H1 (cell line): Measurements from ENCODE around the gene BORCS8. TPM values are rescaled to one million over a fixed set of nuclear protein-coding genes. Genes with fewer than 3 reads are reported as not detected.

Source experiments
- CTCF ChIA-PET: fragments of 300-600 bp; sonication (Branson Sonifier 250); formaldehyde crosslinking; loops from one replicate; lab custom pipeline; 2021; ENCODE audit not compliant: partially characterized antibody; lab: Charles Lee
- POLR2A ChIA-PET: fragments of 300-600 bp; sonication (Branson Sonifier 250); formaldehyde crosslinking; loops from one replicate; lab custom pipeline; 2021; ENCODE audit warnings: inconsistent platforms; ENCODE audit not compliant: partially characterized antibody; lab: Charles Lee
- DNase-seq, 2 experiments: peaks; one replicate each; pipeline versions ENCODE4 v3.0.0 to v3.0.0-alpha.2; 2010 to 2022; ENCODE audit warnings: low spot score in 2 of 2, low read depth in 1 of 2, mixed read lengths in 1 of 2
- FAIRE-seq: peaks from 2 replicates; lab custom pipeline; 2011; peaks lifted over from hg19 to GRCh38; lab: Jason Lieb, UNC
- H2AFZ ChIP-seq: 2 replicates; pipeline ENCODE4 v1.8.1; 2012; ENCODE audit warnings: low read length, inconsistent platforms
- H2AK5ac ChIP-seq: 2 replicates; pipeline ENCODE4 v1.6.1; 2013; ENCODE audit warnings: low read depth, low read length
- H2BK120ac ChIP-seq: replicated peaks from 2 replicates; pipeline ENCODE3; 2013; ENCODE audit warnings: low read depth, low read length, inconsistent platforms
- H2BK12ac ChIP-seq: 2 replicates; pipeline ENCODE4 v1.6.1; 2013; ENCODE audit warnings: low read depth, low read length
- H2BK15ac ChIP-seq: 2 replicates; pipeline ENCODE4 v1.6.1; 2013; ENCODE audit warnings: low read length
- H2BK20ac ChIP-seq: 2 replicates; pipeline ENCODE4 v1.6.1; 2013; ENCODE audit warnings: low read length
- H2BK5ac ChIP-seq: 2 replicates; pipeline ENCODE4 v1.6.1; 2013; ENCODE audit warnings: low read depth, low read length
- H3K14ac ChIP-seq: 2 replicates; pipeline ENCODE4 v1.6.1; 2013; ENCODE audit warnings: inconsistent platforms; ENCODE audit not compliant: insufficient read length
- H3K18ac ChIP-seq: 2 replicates; pipeline ENCODE4 v1.6.1; 2013; ENCODE audit warnings: low read length; ENCODE audit errors: extremely low read depth
- H3K23ac ChIP-seq: 2 replicates; pipeline ENCODE4 v1.6.1; 2013; ENCODE audit warnings: inconsistent platforms; ENCODE audit not compliant: insufficient read length
- H3K23me2 ChIP-seq: 2 replicates; pipeline ENCODE4 v1.6.1; 2013; ENCODE audit warnings: low read depth, low read length
- H3K27ac ChIP-seq: 2 replicates; pipeline ENCODE4 v1.6.1; 2011; ENCODE audit warnings: low read depth, low read length, inconsistent platforms
- H3K27me3 ChIP-seq, 4 experiments: replicated peaks in 1 of 4; 1 replicate in 1 of 4; 2 replicates in 3 of 4; pipeline versions ENCODE4 v1.6.1 to v1.8.1; 2011 to 2013; ENCODE audit warnings: low read length in 3 of 4, mild to moderate bottlenecking in 3 of 4, inconsistent platforms in 2 of 4, mixed read lengths in 2 of 4, moderate library complexity in 1 of 4; ENCODE audit not compliant: control insufficient read depth in 3 of 4, insufficient read depth in 3 of 4; ENCODE audit errors: extremely low read depth in 1 of 4
- H3K36me3 ChIP-seq, 4 experiments: 2 replicates each; pipeline versions ENCODE4 v1.6.1 to v1.8.1; 2011 to 2013; ENCODE audit warnings: mild to moderate bottlenecking in 4 of 4, low read length in 3 of 4, moderate library complexity in 2 of 4, control low read depth in 1 of 4, inconsistent platforms in 1 of 4; ENCODE audit not compliant: insufficient read depth in 4 of 4, control insufficient read depth in 2 of 4
- H3K4ac ChIP-seq: replicated peaks from 2 replicates; pipeline ENCODE3; 2013; ENCODE audit warnings: low read length, low read depth, mixed read lengths, inconsistent platforms; ENCODE audit not compliant: insufficient read length
- H3K4me1 ChIP-seq, 4 experiments: replicated peaks in 1 of 4; 1 replicate in 1 of 4; 2 replicates in 3 of 4; pipeline versions ENCODE4 v1.6.1 to v1.8.1; 2011 to 2013; ENCODE audit warnings: low read length in 3 of 4, inconsistent platforms in 2 of 4, mixed read lengths in 1 of 4; ENCODE audit not compliant: insufficient read depth in 4 of 4, control insufficient read depth in 3 of 4
- H3K4me2 ChIP-seq, 2 experiments: 2 replicates each; pipeline versions ENCODE4 v1.6.1 to v1.8.1; 2011 to 2013; ENCODE audit warnings: low read depth in 2 of 2, low read length in 2 of 2, control low read depth in 1 of 2, inconsistent platforms in 1 of 2, mild to moderate bottlenecking in 1 of 2; ENCODE audit not compliant: insufficient read depth in 1 of 2
- H3K4me3 ChIP-seq, 4 experiments: fragments of 200-600, 300-600 bp in 1 of 4; sonication (generic), shearing (Covaris generic), sonication (Bioruptor Twin) in 1 of 4; 2 replicates each; pipeline versions ENCODE4 v1.5.1 to v1.8.1; 2011 to 2016; ENCODE audit warnings: low read length in 4 of 4, low read depth in 3 of 4, control low read depth in 2 of 4, inconsistent platforms in 2 of 4, mild to moderate bottlenecking in 2 of 4, mixed read lengths in 1 of 4, moderate library complexity in 1 of 4; ENCODE audit not compliant: insufficient read depth in 2 of 4; ENCODE audit errors: extremely low read depth in 1 of 4
- H3K56ac ChIP-seq: replicated peaks from 2 replicates; pipeline ENCODE3; 2013; ENCODE audit warnings: low read depth, mild to moderate bottlenecking, mixed read lengths, low read length, inconsistent platforms; ENCODE audit not compliant: insufficient read length
- H3K79me1 ChIP-seq: 2 replicates; pipeline ENCODE4 v1.6.1; 2013; ENCODE audit warnings: low read depth, low read length, control low read depth
- H3K79me2 ChIP-seq, 2 experiments: 2 replicates each; pipeline versions ENCODE4 v1.6.1 to v1.8.1; 2012 to 2013; ENCODE audit warnings: low read length in 2 of 2, mild to moderate bottlenecking in 2 of 2, inconsistent platforms in 1 of 2; ENCODE audit not compliant: insufficient read depth in 2 of 2, control insufficient read depth in 1 of 2
- H3K9ac ChIP-seq, 4 experiments: replicated peaks in 1 of 4; 1 replicate in 1 of 4; 2 replicates in 3 of 4; pipeline versions ENCODE4 v1.6.1 to v1.8.1; 2011 to 2013; ENCODE audit warnings: low read depth in 3 of 4, low read length in 3 of 4, control low read depth in 2 of 4, mild to moderate bottlenecking in 2 of 4, moderate library complexity in 2 of 4, inconsistent platforms in 1 of 4; ENCODE audit errors: extremely low read depth in 1 of 4
- H3K9me3 ChIP-seq, 2 experiments: 2 replicates each; pipeline versions ENCODE4 v1.6.1 to v1.8.1; 2012 to 2013; ENCODE audit warnings: mild to moderate bottlenecking in 2 of 2, moderate library complexity in 2 of 2, control low read depth in 1 of 2, inconsistent platforms in 1 of 2, low read depth in 1 of 2, low read length in 1 of 2, mixed read lengths in 1 of 2; ENCODE audit not compliant: insufficient read depth in 2 of 2
- H4K20me1 ChIP-seq, 2 experiments: replicated peaks in 1 of 2; 2 replicates each; pipeline versions ENCODE3 to v1.8.1; 2011 to 2013; ENCODE audit warnings: inconsistent platforms in 2 of 2, low read length in 2 of 2, mild to moderate bottlenecking in 1 of 2; ENCODE audit not compliant: insufficient read depth in 2 of 2, control insufficient read depth in 1 of 2
- H4K5ac ChIP-seq: 2 replicates; pipeline ENCODE4 v1.6.1; 2013; ENCODE audit warnings: low read length, low read depth, mixed read lengths, inconsistent platforms; ENCODE audit not compliant: insufficient read length
- H4K8ac ChIP-seq: 2 replicates; pipeline ENCODE4 v1.8.0; 2013; ENCODE audit warnings: mild to moderate bottlenecking, moderate library complexity, low read length, inconsistent platforms; ENCODE audit not compliant: insufficient read depth; ENCODE audit errors: extremely low read depth
- H4K91ac ChIP-seq: replicated peaks from 2 replicates; pipeline ENCODE3; 2013; ENCODE audit warnings: low read length, mixed read lengths, inconsistent platforms; ENCODE audit not compliant: insufficient read length
- CBX8 ChIP-seq: fragments of 300-800, 300-1000 bp; sonication (generic); IDR thresholded peaks from 2 replicates; pipeline ENCODE4 v1.7.1; 2016; ENCODE audit warnings: low read depth, low read length, borderline replicate concordance
- WGBS, 2 experiments: shearing (Covaris generic) in 1 of 2; methylation state at CpG; one replicate each; pipeline versions ENCODE4 v1.1.6 to v1.1.7; 2013 to 2015; ENCODE audit warnings: low lambda C conversion rate in 2 of 2, mixed read lengths in 2 of 2, inconsistent platforms in 1 of 2, low coverage in 1 of 2, missing lambda C conversion rate in 1 of 2; ENCODE audit not compliant: insufficient replicate concordance in 2 of 2, insufficient coverage in 1 of 2, insufficient read length in 1 of 2; ENCODE audit errors: extremely low coverage in 1 of 2, missing lambda C conversion rate in 1 of 2; 5-methylcytosine and 5-hydroxymethylcytosine counted together
- polyA plus RNA-seq, 7 experiments: library from polyadenylated mRNA; depleted of rRNA in 3 of 7; stranded (reverse) in 5 of 7; unstranded in 2 of 7; fragments of >200 nt in 5 of 7; fragments of 200-250 nt in 2 of 7; gene quantifications; 1 replicate in 5 of 7; 2 replicates in 1 of 7; 4 replicates in 1 of 7; pipeline versions ENCODE4 v1.2.1 to v1.2.3, GENCODE V29; 2011 to 2013; ENCODE audit warnings: missing spikeins in 2 of 7, mixed read lengths in 2 of 7
- total RNA-seq: library from RNA; stranded (reverse); fragmentation: NEBNext Ultra II Directional; extraction: Animal tissue kit (Norgen Biotek cat#: 25700); gene quantifications from 2 replicates; pipeline ENCODE4 v1.2.1, GENCODE V29; 2021

The BORCS8 gene
- total and polyA plus RNA-seq, 2 of the 8 experiments (the other 6 are each of a cell fraction or from before 2014, with no cell fraction given) = 15.0 to 15.9 TPM

GRCh38 chr19:19159534-19159933, 32.4 kb downstream of the BORCS8 start:
- DNase-seq = no peak
- Histone ChIP-seq H3K23me2 (peaks cover 4% of the 10 kb centered on the region; the same call in 1 of the 2 replicates), H2BK15ac (no peak overlapping the region), H4K20me1 (no peaks in the 10 kb centered on the region), H3K4me1 (peaks cover 0 to 8% (median 5%) of the 10 kb centered on the region in 4 experiments; a peak in 4 of 7 replicates), H3K36me3 (peaks cover 0 to 8% (median 0%) of the 10 kb centered on the region in 4 experiments; a peak in 1 of 8 replicates), H4K8ac (no peak overlapping the region), H2BK120ac (no peak overlapping the region), H2BK20ac (0 out of 2 replicates have a peak overlapping the region, but pooled peaks have one; percentile 34), H3K14ac (no peak overlapping the region), H3K27ac (no peak overlapping the region), H3K4me2 (no peak overlapping the region), H2BK12ac (peak overlapping the region; percentile 35; the same call in 1 of the 2 replicates), H2AFZ (no peak overlapping the region), H3K18ac (no peak overlapping the region; the same call in 1 of the 2 replicates), H3K79me2 (no peaks in the 10 kb centered on the region), H3K9me3 (no peaks in the 10 kb centered on the region), H4K91ac (peak overlapping the region; percentile 0), H2BK5ac (no peak overlapping the region), H3K56ac (no peak overlapping the region), H2AK5ac (no peak overlapping the region), H3K4ac (no peak overlapping the region), H3K79me1 (no peaks in the 10 kb centered on the region), H3K4me3 (no peak overlapping the region), H3K9ac (no peak overlapping the region), H3K27me3 (no peaks in the 10 kb centered on the region; a peak in 1 of 7 replicates), H4K5ac (no peak overlapping the region), H3K23ac (no peak overlapping the region)
- TF ChIP-seq CBX8 = no peak
- no peak for FAIRE-seq
- ChIA-PET POLR2A (interaction anchor here (0.8 to 9.4 kb wide), 4 partner anchors 12 to 164 kb away, joined by 3 to 133 read pairs (median 18); partner anchors contain the start of gene MEF2B), CTCF (interaction anchor here (1.0 to 11.9 kb wide), 6 partner anchors 10 to 183 kb away, joined by 3 to 109 read pairs (median 4); partner anchors contain the start of gene MEF2B)
- 90% methylated on average over 4 of the region's 4 CpGs; no CpG with 5 or more reads in 1 of the 2 experiments for WGBS, 2 experiments
